Measurements from ENCODE around the gene TRAPPC2. TPM values are rescaled to one million over a fixed set of nuclear protein-coding genes. Genes with fewer than 3 reads are reported as not detected.

TRAPPC2 gene
- total RNA-seq, 1 experiment from 2014 or later, result 19.5 TPM

GRCh38 chrX:13702111-13702789 is 32.2 kb downstream of the TRAPPC2 start:
- TF ChIP-seq EZH2 (IDR thresholded peaks at IDR 0.05; ENCODE audit: borderline replicate concordance, low read depth, low read length, poor library complexity, severe bottlenecking) (no peak), CTCF (conservative IDR thresholded peaks at IDR 0.05; ENCODE audit: low read depth, low read length) (no peak)
- no TSS peak for BruUV-seq (replicated peaks)

GRCh38 chrX:13700380-13700779 is 34.0 kb downstream of the TRAPPC2 start:
- H3K4me3 ChIP-seq (ENCODE audit: low read depth, low read length, poor library complexity, severe bottlenecking), result no peak overlapping the region
- ChIA-PET POLR2A (ENCODE audit: low non-redundant PET) (no interaction called here), CTCF (no interaction called here)
- H3K9me3 ChIP-seq (ENCODE audit: low read depth, low read length, poor library complexity, severe bottlenecking), result no peaks in the 10 kb centered on the region
- no peak for DNase-seq (ENCODE audit: low spot score)
- H3K4me1 ChIP-seq (ENCODE audit: insufficient read depth, low read length, poor library complexity, severe bottlenecking), result peaks cover 24% of the 10 kb centered on the region
- H3K27ac ChIP-seq (ENCODE audit: low read depth, low read length, poor library complexity, severe bottlenecking), result no peak overlapping the region
- intact Hi-C loops (cut with micrococcal nuclease; ENCODE audit: unreplicated experiment), result no loop called here
- no TSS peak for BruUV-seq (replicated peaks)
- no peaks in the 10 kb centered on the region for H3K36me3 ChIP-seq (ENCODE audit: insufficient read depth, low read length, poor library complexity, severe bottlenecking)
- TF ChIP-seq EZH2 (IDR thresholded peaks at IDR 0.05; ENCODE audit: borderline replicate concordance, low read depth, low read length, poor library complexity, severe bottlenecking) (no peak), CTCF (conservative IDR thresholded peaks at IDR 0.05; ENCODE audit: low read depth, low read length) (no peak)
- H3K27me3 ChIP-seq (replicated peaks; ENCODE audit: insufficient read depth, low read depth, low read length, poor library complexity), result no peaks in the 10 kb centered on the region

More at GRCh38 chrX:13702111-13702789, 32.2 kb downstream of the TRAPPC2 start:
- Histone ChIP-seq H3K4me1 (ENCODE audit: insufficient read depth, low read length, poor library complexity, severe bottlenecking) (peaks cover 20% of the 10 kb centered on the region), H3K27me3 (replicated peaks; ENCODE audit: insufficient read depth, low read depth, low read length, poor library complexity) (no peaks in the 10 kb centered on the region), H3K9me3 (ENCODE audit: low read depth, low read length, poor library complexity, severe bottlenecking) (no peaks in the 10 kb centered on the region), H3K36me3 (ENCODE audit: insufficient read depth, low read length, poor library complexity, severe bottlenecking) (no peaks in the 10 kb centered on the region), H3K4me3 (ENCODE audit: low read depth, low read length, poor library complexity, severe bottlenecking) (no peak overlapping the region), H3K27ac (ENCODE audit: low read depth, low read length, poor library complexity, severe bottlenecking) (no peak overlapping the region)
- intact Hi-C loops (cut with micrococcal nuclease; ENCODE audit: unreplicated experiment), result no loop called here
- DNase-seq (ENCODE audit: low spot score), result no peak
- POLR2A ChIA-PET (ENCODE audit: low non-redundant PET), result no interaction called here
- CTCF ChIA-PET, result no interaction called here

GRCh38 chrX:13699183-13699826 is 35.1 kb downstream of the TRAPPC2 start:
- no peak for DNase-seq (ENCODE audit: low spot score)
- peaks cover 34% of the 10 kb centered on the region for H3K4me1 ChIP-seq (ENCODE audit: insufficient read depth, low read length, poor library complexity, severe bottlenecking)
- intact Hi-C loops (cut with micrococcal nuclease; ENCODE audit: unreplicated experiment), result no loop called here
- no peaks in the 10 kb centered on the region for H3K36me3 ChIP-seq (ENCODE audit: insufficient read depth, low read length, poor library complexity, severe bottlenecking)
- TF ChIP-seq CTCF (conservative IDR thresholded peaks at IDR 0.05; ENCODE audit: low read depth, low read length), result no peak
- no peak for TF ChIP-seq EZH2 (IDR thresholded peaks at IDR 0.05; ENCODE audit: borderline replicate concordance, low read depth, low read length, poor library complexity, severe bottlenecking)
- H3K27ac ChIP-seq (ENCODE audit: low read depth, low read length, poor library complexity, severe bottlenecking), result no peak overlapping the region
- H3K4me3 ChIP-seq (ENCODE audit: low read depth, low read length, poor library complexity, severe bottlenecking), result no peak overlapping the region
- H3K27me3 ChIP-seq (replicated peaks; ENCODE audit: insufficient read depth, low read depth, low read length, poor library complexity), result no peaks in the 10 kb centered on the region
- ChIA-PET POLR2A (ENCODE audit: low non-redundant PET) (no interaction called here), CTCF (no interaction called here)
- BruUV-seq (replicated peaks), result no TSS peak
- no peaks in the 10 kb centered on the region for H3K9me3 ChIP-seq (ENCODE audit: low read depth, low read length, poor library complexity, severe bottlenecking)
